RWPE2 (cell line): ENCODE measurements around the gene TMEM63C.

ENCODE experiments used
- ATAC-seq: fragments of 200-7000 bp; cut with Tn5 transposase; 3 replicates; pipeline ENCODE4 v1.9.1; 2021; ENCODE audit warnings: low read depth
- DNase-seq: peaks from one replicate; pipeline ENCODE4 v3.0.0-alpha.2; 2020; ENCODE audit warnings: low spot score
- H3K27ac ChIP-seq: fragments of 450-650 bp; 2 replicates; pipeline ENCODE4 v1.5.1; 2017; ENCODE audit warnings: mild to moderate bottlenecking; ENCODE audit not compliant: poor library complexity, severe bottlenecking
- H3K27me3 ChIP-seq: fragments of 250-450 bp; sonication (Bioruptor Pico); 2 replicates; pipeline ENCODE4 v1.5.1; 2021; ENCODE audit warnings: mild to moderate bottlenecking, moderate library complexity; ENCODE audit not compliant: insufficient read depth, poor library complexity, severe bottlenecking
- H3K36me3 ChIP-seq: fragments of 250-450 bp; sonication (Bioruptor Pico); 2 replicates; pipeline ENCODE4 v1.5.1; 2020; ENCODE audit warnings: low read depth, mild to moderate bottlenecking, moderate library complexity
- H3K4me1 ChIP-seq: fragments of 250-450 bp; sonication (Bioruptor Pico); 2 replicates; pipeline ENCODE4 v1.5.1; 2021; ENCODE audit warnings: mild to moderate bottlenecking, moderate library complexity; ENCODE audit not compliant: insufficient read depth, poor library complexity, severe bottlenecking
- H3K4me3 ChIP-seq: fragments of 250-450 bp; sonication (Bioruptor Pico); 2 replicates; pipeline ENCODE4 v1.5.1; 2021; ENCODE audit warnings: mild to moderate bottlenecking, moderate library complexity; ENCODE audit not compliant: severe bottlenecking
- H3K9me3 ChIP-seq: fragments of 250-450 bp; sonication (Bioruptor Pico); 2 replicates; pipeline ENCODE4 v1.5.1; 2021; ENCODE audit warnings: mild to moderate bottlenecking, moderate library complexity; ENCODE audit not compliant: severe bottlenecking
- TF ChIP-seq, protein P1 (sequence below): fragments of 450-650 bp; IDR thresholded peaks from one replicate; pipeline ENCODE4 v1.5.1; 2017; ENCODE audit warnings: mild to moderate bottlenecking, moderate library complexity; ENCODE audit not compliant: poor library complexity, severe bottlenecking

The TMEM63C gene

DNA sequence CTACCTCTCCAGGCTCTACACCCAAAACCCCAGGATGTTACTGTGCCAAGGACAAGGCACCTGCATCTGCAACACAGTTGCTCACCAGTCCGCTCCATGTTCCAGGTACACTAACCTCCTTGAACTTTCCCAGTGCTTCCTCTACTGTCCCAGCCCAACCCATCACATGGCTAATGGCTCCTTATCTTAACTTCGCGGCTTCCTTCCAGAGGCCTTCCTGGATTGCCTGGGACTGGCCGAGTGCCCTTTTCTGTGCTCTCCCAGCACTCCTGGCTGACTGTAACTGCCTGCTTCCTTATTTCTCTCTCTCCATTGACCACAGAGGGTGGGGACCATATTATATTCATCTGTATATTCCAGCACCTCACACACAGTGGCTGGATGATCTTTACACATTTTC is 118.2 kb downstream of the TMEM63C start:
- no peaks in the 10 kb centered on the region for H3K9me3 ChIP-seq
- peaks cover 18% of the 10 kb centered on the region for H3K36me3 ChIP-seq
- H3K4me1 ChIP-seq, result peaks cover 19% of the 10 kb centered on the region
- H3K27me3 ChIP-seq, result no peaks in the 10 kb centered on the region
- H3K27ac ChIP-seq, result no peak overlapping the region
- ATAC-seq (no peak), DNase-seq (no peak)
- no peak overlapping the region for H3K4me3 ChIP-seq
- TF ChIP-seq, protein P1, sequence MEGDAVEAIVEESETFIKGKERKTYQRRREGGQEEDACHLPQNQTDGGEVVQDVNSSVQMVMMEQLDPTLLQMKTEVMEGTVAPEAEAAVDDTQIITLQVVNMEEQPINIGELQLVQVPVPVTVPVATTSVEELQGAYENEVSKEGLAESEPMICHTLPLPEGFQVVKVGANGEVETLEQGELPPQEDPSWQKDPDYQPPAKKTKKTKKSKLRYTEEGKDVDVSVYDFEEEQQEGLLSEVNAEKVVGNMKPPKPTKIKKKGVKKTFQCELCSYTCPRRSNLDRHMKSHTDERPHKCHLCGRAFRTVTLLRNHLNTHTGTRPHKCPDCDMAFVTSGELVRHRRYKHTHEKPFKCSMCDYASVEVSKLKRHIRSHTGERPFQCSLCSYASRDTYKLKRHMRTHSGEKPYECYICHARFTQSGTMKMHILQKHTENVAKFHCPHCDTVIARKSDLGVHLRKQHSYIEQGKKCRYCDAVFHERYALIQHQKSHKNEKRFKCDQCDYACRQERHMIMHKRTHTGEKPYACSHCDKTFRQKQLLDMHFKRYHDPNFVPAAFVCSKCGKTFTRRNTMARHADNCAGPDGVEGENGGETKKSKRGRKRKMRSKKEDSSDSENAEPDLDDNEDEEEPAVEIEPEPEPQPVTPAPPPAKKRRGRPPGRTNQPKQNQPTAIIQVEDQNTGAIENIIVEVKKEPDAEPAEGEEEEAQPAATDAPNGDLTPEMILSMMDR, result no peak

DNA sequence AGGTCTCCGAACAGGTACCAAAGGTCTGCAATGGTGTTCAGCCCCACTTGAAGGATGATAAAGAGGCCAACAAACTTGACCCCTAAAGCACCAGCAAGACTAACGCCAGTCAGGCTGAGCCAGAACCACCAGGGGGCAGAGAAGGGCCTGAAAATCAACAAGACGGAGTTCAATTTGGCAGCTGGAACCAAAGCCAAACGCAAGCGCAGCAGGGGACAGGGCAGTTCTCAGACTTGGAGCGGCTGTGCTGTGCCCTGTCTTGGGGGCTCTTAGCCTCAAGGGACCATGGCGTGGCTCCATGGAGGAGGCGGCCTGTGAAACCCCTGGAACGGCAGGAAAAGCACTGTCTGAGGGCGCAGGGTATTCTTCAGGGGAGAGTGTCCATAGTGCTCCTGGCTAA is 119.5 kb downstream of the TMEM63C start:
- peaks cover 19% of the 10 kb centered on the region for H3K4me1 ChIP-seq
- H3K36me3 ChIP-seq, result peaks cover 18% of the 10 kb centered on the region
- peak; percentile 20; the same call in 1 of the 3 replicates for ATAC-seq
- no peak overlapping the region for H3K27ac ChIP-seq
- no peaks in the 10 kb centered on the region for H3K27me3 ChIP-seq
- H3K4me3 ChIP-seq, result no peak overlapping the region
- no peak for DNase-seq
- TF ChIP-seq, protein P1, result peak; percentile 89
- no peaks in the 10 kb centered on the region for H3K9me3 ChIP-seq

DNA sequence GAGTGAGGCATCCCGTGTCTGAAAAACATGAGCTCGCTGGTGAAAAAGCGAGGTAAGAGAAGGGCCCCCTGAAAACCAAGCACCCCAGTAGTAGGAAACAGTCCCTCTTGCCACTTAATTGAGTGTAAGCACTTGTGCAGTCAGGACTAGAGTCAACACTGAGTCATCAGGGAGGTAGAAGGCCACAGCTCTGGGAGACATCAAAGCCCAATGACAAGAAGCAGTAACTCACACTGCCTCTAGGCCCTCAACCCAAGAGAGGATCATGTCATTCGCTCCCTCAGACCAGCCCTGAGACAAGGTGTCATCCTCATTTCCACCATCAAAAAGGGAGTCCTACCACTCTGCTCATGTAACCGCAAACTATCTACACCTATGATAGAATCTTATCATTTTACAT is 121.3 kb downstream of the TMEM63C start:
- Histone ChIP-seq H3K27me3 (no peaks in the 10 kb centered on the region), H3K9me3 (no peaks in the 10 kb centered on the region), H3K4me1 (peaks cover 25% of the 10 kb centered on the region), H3K27ac (peak overlapping the region; percentile 66), H3K4me3 (no peak overlapping the region), H3K36me3 (peaks cover 14% of the 10 kb centered on the region)
- ATAC-seq (peak; percentile 51), DNase-seq (no peak)
- TF ChIP-seq, protein P1, result no peak

- Histone ChIP-seq H3K27me3 (no peaks in the 10 kb centered on the region), H3K9me3 (no peaks in the 10 kb centered on the region), H3K4me1 (peaks cover 25% of the 10 kb centered on the region), H3K27ac (peak overlapping the region; percentile 66), H3K36me3 (peaks cover 14% of the 10 kb centered on the region), H3K4me3 (no peak overlapping the region)
- TF ChIP-seq, protein P1, result no peak
- DNase-seq, result no peak
- peak; percentile 96 for ATAC-seq
Measured at GRCh38 chr14:77303417-77304156, 122.0 kb downstream of the TMEM63C start.

GRCh38 chr14:77305696-77306095 is 124.1 kb downstream of the TMEM63C start:
- no peak for ATAC-seq
- H3K27me3 ChIP-seq, result no peaks in the 10 kb centered on the region
- no peak overlapping the region for H3K27ac ChIP-seq
- TF ChIP-seq, protein P1, result no peak
- no peaks in the 10 kb centered on the region for H3K9me3 ChIP-seq
- H3K36me3 ChIP-seq, result peaks cover 9% of the 10 kb centered on the region
- peaks cover 25% of the 10 kb centered on the region for H3K4me1 ChIP-seq
- H3K4me3 ChIP-seq, result no peak overlapping the region
- no peak for DNase-seq
